Activated CD4-positive, alpha-beta T cell treated with anti-CD3 and anti-CD28 coated beads for 36 hours (primary cell): Measurements from ENCODE around the gene CERKL. TPM values are rescaled to one million over a fixed set of nuclear protein-coding genes. Genes with fewer than 3 reads are reported as not detected.
A peak's percentile ranks its signal among the peaks of the same experiment; 100 is the strongest.

ENCODE experiments used
- ATAC-seq: fragments of 200-7000 bp; cut with Tn5 transposase; one replicate; pipeline ENCODE4 v1.10.0; 2021; ENCODE audit warnings: mild to moderate bottlenecking, moderate library complexity
- CTCF ChIA-PET: fragments of 350-600 bp; sonication (Branson Sonifier 250); formaldehyde crosslinking; loops from one replicate; lab custom pipeline; 2021; ENCODE audit warnings: antibody characterized with exemption; lab: Charles Lee
- POLR2A ChIA-PET: fragments of 350-600 bp; sonication (Branson Sonifier 250); formaldehyde crosslinking; loops from one replicate; lab custom pipeline; 2021; ENCODE audit warnings: antibody characterized with exemption, inconsistent platforms; lab: Charles Lee
- DNase-seq: peaks from one replicate; pipeline ENCODE4 v3.0.0-alpha.2; 2020
- H3K27ac Mint-ChIP-seq: one replicate; pipeline ENCODE4 v1.8.0; 2021; ENCODE audit warnings: mixed read lengths
- H3K27me3 Mint-ChIP-seq: one replicate; pipeline ENCODE4 v1.8.0; 2021; ENCODE audit warnings: mixed read lengths
- H3K36me3 Mint-ChIP-seq: one replicate; pipeline ENCODE4 v1.8.0; 2021; ENCODE audit warnings: low read depth, mixed read lengths
- H3K4me1 Mint-ChIP-seq: one replicate; pipeline ENCODE4 v1.8.0; 2021; ENCODE audit warnings: mixed read lengths
- H3K4me3 Mint-ChIP-seq: one replicate; pipeline ENCODE4 v1.8.0; 2021; ENCODE audit warnings: mild to moderate bottlenecking, moderate library complexity, mixed read lengths
- H3K9me3 Mint-ChIP-seq: one replicate; pipeline ENCODE4 v1.8.0; 2021; ENCODE audit warnings: low read depth, mixed read lengths
- intact Hi-C, 2 experiments: fragments of 100-400 bp; cut with DNase I in 1 of 2; cut with micrococcal nuclease in 1 of 2; formaldehyde crosslinking; loops; one replicate each; pipeline versions ENCODE4 v1.14.2 to v1.15.1; 2022 to 2024; cut with DNase I, micrococcal nuclease
- total RNA-seq, 2 experiments: library from RNA; stranded (reverse); gene quantifications; one replicate each; pipeline ENCODE4 v1.2.3, GENCODE V29; 2021

The CERKL gene
- total RNA-seq, 2 experiments from 2014 or later, result 0.07 TPM; not detected in 1

DNA sequence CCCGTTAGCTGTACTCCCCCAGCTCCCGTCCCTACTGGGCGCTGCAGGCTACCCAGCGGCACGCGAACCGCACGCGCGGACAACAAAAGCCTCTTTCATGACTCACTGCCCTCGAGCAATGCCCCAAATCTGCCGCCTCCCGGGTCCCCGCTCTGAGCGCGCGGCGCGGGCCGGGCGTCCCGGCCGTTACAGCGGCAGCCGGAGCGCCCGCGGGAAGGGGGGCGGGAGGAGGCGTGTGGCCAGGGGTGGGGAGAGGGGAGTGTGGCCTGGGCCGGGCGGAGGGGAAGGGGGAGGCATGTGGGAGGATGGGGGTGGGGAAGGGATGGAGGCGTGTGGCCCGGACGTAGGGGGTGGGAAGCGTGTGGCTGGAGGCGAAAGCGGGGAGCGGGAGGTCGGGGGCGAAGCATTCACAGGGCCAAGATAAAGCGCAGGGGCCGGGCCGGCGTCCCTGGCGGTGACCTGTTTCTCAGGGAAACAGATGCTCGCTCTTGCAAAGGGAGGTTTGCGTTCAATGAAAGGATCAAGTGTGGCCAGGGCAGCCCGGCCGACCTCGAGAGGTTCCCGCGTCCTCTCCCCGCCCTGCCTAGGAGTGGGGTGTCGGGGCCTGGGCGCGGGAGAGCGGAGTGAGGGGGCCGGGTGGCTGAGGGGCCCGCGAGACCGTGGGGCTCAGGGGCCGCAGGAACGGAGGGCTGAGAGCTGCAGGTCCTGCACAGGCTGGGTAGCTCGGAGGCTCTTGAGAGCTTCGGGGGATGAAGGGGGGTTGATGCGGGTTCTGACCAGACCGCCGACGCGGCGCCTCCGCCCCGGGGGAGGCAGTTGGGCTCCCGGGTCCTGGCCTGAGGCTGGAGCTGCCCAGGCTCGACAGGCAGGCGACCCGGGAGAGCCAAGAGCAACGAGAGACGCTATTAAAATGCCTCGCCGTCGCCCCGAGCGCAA, 26.9 kb upstream of the CERKL start:
- DNase-seq (peak; percentile 46), ATAC-seq (peak; percentile 40)
- intact Hi-C loops, result loop anchor here in 1 of 2 experiments (10.0 kb wide), 1 partner anchor 219 kb away; no protein-coding TSS in a partner anchor
- H3K27me3 Mint-ChIP-seq, result peaks cover 79% of the 10 kb centered on the region
- H3K4me1 Mint-ChIP-seq, result peaks cover 35% of the 10 kb centered on the region
- POLR2A ChIA-PET, result no interaction called here
- H3K9me3 Mint-ChIP-seq, result no peaks in the 10 kb centered on the region
- no peak overlapping the region for H3K27ac Mint-ChIP-seq
- CTCF ChIA-PET, result interaction anchor here (0.7 to 1.3 kb wide), 5 partner anchors 11 to 607 kb away, joined by 3 to 4 read pairs (median 3); no protein-coding TSS in a partner anchor
- H3K36me3 Mint-ChIP-seq, result no peaks in the 10 kb centered on the region
- H3K4me3 Mint-ChIP-seq, result peak overlapping the region; percentile 59

DNA sequence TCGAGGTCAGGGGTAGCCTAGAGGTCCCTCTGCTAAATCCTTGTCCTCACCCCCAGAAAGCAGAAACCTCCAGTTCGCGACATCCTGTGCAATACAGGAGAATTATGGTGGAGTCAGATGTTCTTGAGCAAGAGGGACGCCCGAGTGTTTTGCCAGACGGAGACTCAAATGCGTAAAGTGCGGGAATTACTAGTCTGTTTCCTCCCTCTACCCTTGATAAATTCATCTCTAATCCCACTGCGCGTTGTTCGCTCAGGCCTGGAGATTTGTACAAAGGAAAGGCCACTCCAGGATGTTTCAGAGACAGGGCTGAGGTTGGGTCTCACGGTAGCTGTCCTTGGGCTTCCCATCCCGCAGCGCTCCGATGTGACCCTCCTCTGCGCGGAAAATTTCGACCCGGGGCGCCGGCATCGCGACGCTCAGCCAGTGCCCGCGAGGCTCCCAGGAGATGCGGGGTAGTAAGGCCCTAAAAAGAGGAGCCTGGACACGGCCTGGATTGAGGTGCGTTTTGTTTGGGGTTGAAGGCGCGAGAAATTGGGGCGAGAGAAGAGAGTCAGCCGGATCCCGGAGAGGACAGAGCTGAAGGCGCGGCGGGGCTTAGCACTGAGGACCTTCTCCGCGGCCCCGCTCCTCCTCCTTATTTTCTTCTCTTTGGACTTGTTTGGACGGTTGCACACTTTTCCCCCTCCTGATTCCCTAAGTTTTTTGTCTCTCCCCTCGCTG, 26.1 kb upstream of the CERKL start:
- intact Hi-C loops, result loop anchor here in 1 of 2 experiments (10.0 kb wide), 1 partner anchor 218 kb away; no protein-coding TSS in a partner anchor

DNA sequence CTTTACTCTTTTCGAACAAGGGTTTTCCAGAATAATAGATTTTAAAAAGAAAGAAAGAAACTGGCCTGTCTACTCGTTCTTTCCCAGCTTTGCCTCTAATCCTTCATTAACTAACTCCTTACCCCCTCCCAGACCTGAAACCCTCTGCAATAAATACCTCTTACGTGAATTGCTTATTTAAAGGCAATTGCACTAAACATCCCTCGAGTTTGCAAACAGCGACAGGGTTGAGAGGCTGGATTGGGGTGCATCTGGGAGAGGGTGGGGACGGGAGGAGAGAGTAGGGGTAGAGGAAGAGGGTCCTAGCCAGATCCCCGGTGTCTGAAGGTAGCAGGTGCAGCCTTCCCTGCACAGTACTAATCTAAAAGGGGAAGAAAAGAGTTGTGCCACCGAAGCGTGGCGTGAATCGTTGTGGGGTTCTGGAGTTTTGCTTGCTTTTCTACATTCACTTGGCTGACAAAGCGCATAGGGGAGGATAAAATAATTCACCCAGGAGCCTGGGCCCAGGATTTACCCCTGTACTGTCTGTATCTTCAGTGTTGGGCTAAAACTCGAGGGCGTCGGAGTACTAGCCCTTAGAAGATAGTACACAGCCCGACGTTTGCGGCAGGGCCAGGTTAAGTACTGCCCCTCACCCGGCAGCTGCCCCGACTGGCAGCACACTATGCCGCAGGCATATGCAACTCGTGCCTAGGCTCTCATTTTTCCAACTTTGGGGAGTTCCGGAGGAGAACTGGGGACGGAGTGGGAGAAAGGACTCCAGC, 25.3 kb upstream of the CERKL start:
- POLR2A ChIA-PET, result no interaction called here
- DNase-seq, result peak; percentile 11

More for the DNA sequence above, 26.1 kb upstream of the CERKL start:
- DNase-seq (peak; percentile 9), ATAC-seq (no peak)
- ChIA-PET POLR2A (no interaction called here), CTCF (interaction anchor here (0.7 to 1.3 kb wide), 2 partner anchors 11 to 69 kb away, joined by 3 read pairs; no protein-coding TSS in a partner anchor)
- Mint-ChIP-seq H3K27ac (no peak overlapping the region), H3K4me1 (peaks cover 41% of the 10 kb centered on the region), H3K27me3 (peaks cover 84% of the 10 kb centered on the region), H3K4me3 (peak overlapping the region; percentile 59), H3K9me3 (peaks cover 4% of the 10 kb centered on the region), H3K36me3 (no peaks in the 10 kb centered on the region)

DNA sequence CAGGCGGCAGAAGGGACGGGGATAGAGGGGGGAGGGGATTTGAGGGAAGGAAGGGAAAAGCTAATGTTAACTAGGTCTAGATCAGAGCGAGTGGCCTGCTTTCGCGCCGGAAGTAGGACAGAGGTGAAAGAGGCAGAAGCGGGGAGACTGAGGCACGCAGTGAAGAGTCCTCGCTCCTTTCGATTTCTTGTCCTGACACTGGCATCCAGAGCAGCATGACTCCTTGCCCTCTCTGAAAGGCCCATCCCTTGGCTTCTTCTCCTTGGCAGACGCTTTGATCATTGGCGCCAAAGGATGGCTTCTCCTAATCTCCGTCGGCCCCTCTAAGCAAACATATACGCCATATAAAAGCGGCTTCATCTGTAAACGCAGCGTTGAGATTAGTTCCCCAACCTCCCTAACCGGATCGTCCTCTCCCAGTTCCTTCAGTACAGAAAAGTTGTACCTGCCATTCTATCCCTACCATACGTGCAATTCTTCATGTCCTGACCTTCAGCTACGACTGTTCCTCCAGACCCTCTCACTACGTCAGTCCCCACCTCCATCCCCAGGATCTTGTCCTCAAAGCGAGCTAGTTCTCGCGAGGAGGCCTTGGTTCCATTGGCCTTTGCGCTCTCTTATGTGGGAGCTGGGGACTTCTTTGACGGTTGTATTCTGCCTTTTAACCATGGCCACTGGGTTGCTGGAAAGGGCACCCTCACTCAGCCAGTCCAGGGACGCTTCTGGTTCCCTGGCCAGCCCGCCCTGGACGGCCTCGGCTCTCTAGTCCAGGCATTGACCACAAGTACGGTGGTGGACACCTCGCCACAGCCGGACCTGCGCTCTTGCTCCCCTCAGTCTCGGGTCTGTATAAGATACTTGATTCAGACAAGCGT, 24.3 kb upstream of the CERKL start:
- POLR2A ChIA-PET, result no interaction called here
- Mint-ChIP-seq H3K27ac (no peak overlapping the region), H3K36me3 (no peaks in the 10 kb centered on the region), H3K4me1 (peaks cover 44% of the 10 kb centered on the region), H3K9me3 (peaks cover 7% of the 10 kb centered on the region), H3K27me3 (peaks cover 78% of the 10 kb centered on the region), H3K4me3 (peak overlapping the region; percentile 59)
- CTCF ChIA-PET, result no interaction called here
- intact Hi-C loops, result loop anchor here in 1 of 2 experiments (10.0 kb wide), 1 partner anchor 216 kb away; no protein-coding TSS in a partner anchor
- no peak for ATAC-seq
- peak; percentile 18 for DNase-seq

More for the DNA sequence above, 25.3 kb upstream of the CERKL start:
- intact Hi-C loops, result loop anchor here in 1 of 2 experiments (10.0 kb wide), 1 partner anchor 217 kb away; no protein-coding TSS in a partner anchor
- Mint-ChIP-seq H3K27me3 (peaks cover 83% of the 10 kb centered on the region), H3K9me3 (peaks cover 7% of the 10 kb centered on the region), H3K36me3 (no peaks in the 10 kb centered on the region), H3K4me3 (peak overlapping the region; percentile 59), H3K4me1 (peaks cover 44% of the 10 kb centered on the region), H3K27ac (no peak overlapping the region)
- CTCF ChIA-PET, result interaction anchor here (1.3 kb wide), 1 partner anchor 10 kb away, joined by 3 read pairs; no protein-coding TSS in a partner anchor
- ATAC-seq, result no peak

DNA sequence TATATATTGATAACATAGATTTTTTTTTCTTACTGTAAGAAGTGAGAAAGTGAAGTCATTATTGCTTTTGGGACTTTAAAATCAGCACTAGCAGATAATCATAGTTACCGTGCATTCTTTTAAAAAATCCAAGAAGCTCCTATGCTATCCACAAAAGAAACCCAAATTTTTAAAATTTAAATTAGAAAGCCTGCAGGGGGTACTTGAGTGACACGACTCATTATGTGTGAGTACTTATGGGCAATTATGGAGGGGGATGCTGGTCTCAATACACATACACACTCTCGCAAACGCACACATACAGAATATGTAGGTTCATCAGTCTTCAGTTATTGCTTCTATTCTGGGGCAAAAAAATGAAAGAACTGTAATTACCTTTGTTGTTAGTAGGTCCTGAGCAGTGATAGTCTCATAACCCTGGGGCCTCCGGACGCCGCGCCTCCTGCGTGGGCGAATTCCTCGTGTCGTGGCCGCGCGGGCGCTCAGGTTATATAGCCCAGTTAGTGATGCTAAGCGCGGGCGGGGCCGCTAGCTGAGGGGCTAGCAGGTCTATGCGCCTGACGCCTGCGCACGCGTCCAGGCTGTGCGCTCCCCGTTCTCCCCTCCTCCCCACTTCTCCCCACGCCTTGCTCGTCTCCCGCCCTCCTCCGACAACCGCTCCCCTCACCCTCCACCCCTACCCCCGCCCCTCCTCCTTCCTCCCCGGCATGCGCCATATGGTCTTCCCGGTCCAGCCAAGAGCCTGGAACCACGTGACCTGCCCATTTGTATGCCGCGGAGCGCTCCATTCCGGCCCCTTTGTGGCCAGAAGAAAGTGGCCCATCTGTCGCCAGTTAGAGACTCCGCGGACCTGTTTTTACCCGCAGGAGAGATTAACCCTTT, 23.4 kb upstream of the CERKL start, which contains the start of gene NEUROD1:
TSS of gene NEUROD1 (minus strand) at position 463 of the 882 bp plus-strand sequence. CDS start 1,657 bp downstream, outside the sequence.
- ChIA-PET POLR2A (no interaction called here), CTCF (interaction anchor here (0.8 to 1.0 kb wide), 2 partner anchors 33 to 155 kb away, joined by 3 read pairs; no protein-coding TSS in a partner anchor)
- Mint-ChIP-seq H3K27me3 (peaks cover 75% of the 10 kb centered on the region), H3K9me3 (peaks cover 7% of the 10 kb centered on the region), H3K4me3 (peak within 1 kb of the TSS; percentile 59), H3K27ac (no peak within 1 kb of the TSS), H3K36me3 (no peaks in the 10 kb centered on the region), H3K4me1 (peaks cover 44% of the 10 kb centered on the region)
- intact Hi-C loops, result loop anchor here in 1 of 2 experiments (10.0 kb wide), 1 partner anchor 215 kb away; no protein-coding TSS in a partner anchor
- peak; percentile 28 for ATAC-seq
- DNase-seq, result peak; percentile 51

DNA sequence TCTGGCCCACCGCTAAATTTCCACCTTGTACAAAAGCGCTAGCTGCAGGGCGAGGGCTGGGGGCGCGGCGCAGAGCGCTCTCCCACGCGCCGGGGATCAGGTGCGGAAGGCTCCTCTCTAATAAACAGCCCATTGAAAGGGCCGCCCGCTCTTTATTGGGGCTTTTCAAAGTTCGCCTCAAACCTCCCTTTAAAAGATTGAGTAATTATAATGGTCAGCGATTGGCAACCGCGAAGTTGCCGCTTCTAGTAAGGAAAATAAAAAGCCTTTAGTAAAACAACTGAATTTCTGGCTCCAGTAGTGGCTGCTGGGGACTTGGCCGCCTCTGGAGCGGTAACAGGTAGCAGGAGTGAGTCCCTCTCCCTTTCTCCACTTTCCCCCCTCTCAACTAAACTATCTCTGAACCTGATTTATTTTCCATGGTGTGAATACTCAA, 22.7 kb upstream of the CERKL start:
- ChIA-PET CTCF (interaction anchor here (0.7 to 1.0 kb wide), 3 partner anchors 32 to 234 kb away, joined by 3 read pairs; no protein-coding TSS in a partner anchor), POLR2A (no interaction called here)
- no peak overlapping the region for H3K4me3 Mint-ChIP-seq

DNA sequence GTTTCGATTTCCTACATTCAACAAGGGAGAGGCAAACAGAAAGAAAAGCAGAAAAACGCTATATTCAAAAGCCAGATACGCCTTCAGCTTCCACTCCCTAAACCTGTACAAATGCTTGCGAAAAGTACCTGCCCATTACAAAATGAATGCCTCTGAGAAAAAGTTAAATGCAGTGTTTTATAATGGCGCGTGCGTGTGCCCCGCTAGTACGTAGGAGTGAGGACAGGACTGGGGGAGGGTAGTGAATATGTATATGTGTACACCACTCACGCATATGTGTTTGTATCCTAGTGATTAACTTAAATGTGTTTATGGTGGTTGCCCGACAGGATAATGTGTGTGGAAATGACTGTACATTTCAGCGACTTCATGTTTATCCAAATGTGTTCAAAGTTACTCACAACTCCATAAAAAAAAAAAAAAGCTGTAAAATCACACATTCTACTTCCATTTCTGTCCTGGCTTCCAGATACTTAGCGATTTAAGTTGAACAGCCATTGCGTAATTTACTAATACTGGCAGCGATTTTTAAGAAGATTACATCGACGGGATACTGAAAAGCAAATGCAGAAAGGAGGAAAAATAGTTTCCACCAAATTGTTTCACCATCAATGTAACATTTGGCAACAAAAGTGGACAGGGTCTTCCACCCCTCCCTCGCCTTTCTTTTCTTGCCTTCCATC, 22.1 kb upstream of the CERKL start:
- DNase-seq, result no peak
- Mint-ChIP-seq H3K4me1 (peaks cover 36% of the 10 kb centered on the region), H3K27ac (no peak overlapping the region), H3K36me3 (no peaks in the 10 kb centered on the region), H3K27me3 (peaks cover 71% of the 10 kb centered on the region), H3K9me3 (peaks cover 7% of the 10 kb centered on the region), H3K4me3 (peak overlapping the region; percentile 39)
- ChIA-PET CTCF (interaction anchor here (0.7 kb wide), 1 partner anchor 233 kb away, joined by 3 read pairs; no protein-coding TSS in a partner anchor), POLR2A (no interaction called here)
- intact Hi-C loops, result no loop called here
- ATAC-seq, result no peak

More for the DNA sequence above, 22.7 kb upstream of the CERKL start:
- Mint-ChIP-seq H3K27me3 (peaks cover 72% of the 10 kb centered on the region), H3K27ac (no peak overlapping the region), H3K9me3 (peaks cover 7% of the 10 kb centered on the region), H3K4me1 (peaks cover 37% of the 10 kb centered on the region), H3K36me3 (no peaks in the 10 kb centered on the region)
- intact Hi-C loops, result no loop called here
- no peak for ATAC-seq
- no peak for DNase-seq

DNA sequence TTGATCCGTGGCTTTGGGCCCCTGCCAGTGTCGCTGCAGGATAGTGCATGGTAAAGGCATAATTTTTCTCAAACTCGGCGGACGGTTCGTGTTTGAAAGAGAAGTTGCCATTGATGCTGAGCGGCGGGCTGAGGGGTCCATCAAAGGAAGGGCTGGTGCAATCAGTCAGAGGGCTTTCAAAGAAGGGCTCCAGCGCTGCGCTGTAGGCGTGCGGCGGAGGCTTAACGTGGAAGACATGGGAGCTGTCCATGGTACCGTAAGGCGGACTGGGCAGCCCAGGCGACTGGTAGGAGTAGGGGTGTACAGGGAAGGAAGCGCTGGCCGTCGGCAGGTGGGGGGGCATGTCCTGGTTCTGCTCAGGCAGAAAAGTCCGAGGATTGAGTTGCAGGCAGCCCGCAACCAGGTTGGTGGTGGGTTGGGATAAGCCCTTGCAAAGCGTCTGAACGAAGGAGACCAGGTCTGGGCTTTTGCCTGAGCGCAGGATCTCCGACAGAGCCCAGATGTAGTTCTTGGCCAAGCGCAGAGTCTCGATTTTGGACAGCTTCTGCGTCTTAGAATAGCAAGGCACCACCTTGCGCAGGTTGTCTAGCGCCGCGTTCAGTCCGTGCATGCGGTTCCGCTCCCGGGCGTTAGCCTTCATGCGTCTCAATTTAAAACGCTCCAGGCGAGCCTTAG, 21.1 kb upstream of the CERKL start:
- Mint-ChIP-seq H3K4me3 (peak overlapping the region; percentile 29), H3K4me1 (peaks cover 33% of the 10 kb centered on the region), H3K9me3 (peaks cover 7% of the 10 kb centered on the region), H3K27me3 (peaks cover 65% of the 10 kb centered on the region), H3K36me3 (no peaks in the 10 kb centered on the region), H3K27ac (no peak overlapping the region)
- DNase-seq, result peak; percentile 84
- ATAC-seq, result peak; percentile 78
- CTCF ChIA-PET, result interaction anchor here (0.7 kb wide), 2 partner anchors 135 to 187 kb away, joined by 3 read pairs; no protein-coding TSS in a partner anchor
- intact Hi-C loops, result no loop called here
- POLR2A ChIA-PET, result no interaction called here
